GM12878 (cell line): Measurements from ENCODE around the gene TATDN2. TPM values are rescaled to one million over a fixed set of nuclear protein-coding genes. Genes with fewer than 3 reads are reported as not detected.

ENCODE experiments used
- ATAC-seq: fragments of 200-7000 bp; cut with Tn5 transposase; 3 replicates; pipeline ENCODE4 v1.9.1; 2020; ENCODE audit warnings: mild to moderate bottlenecking, moderate library complexity
- BruUV-seq: library from RNA; stranded (reverse); fragments of 400-500 nt; replicated peaks from 2 replicates; lab custom pipeline; 2021; lab: Mats Ljungman, UMichigan
- CTCF ChIA-PET: fragments of 300-600 bp; sonication (Branson Sonifier 250); formaldehyde crosslinking; extraction: SDS; loops from one replicate; lab custom pipeline; 2021; ENCODE audit warnings: inconsistent platforms; lab: Yijun Ruan, JAX
- POLR2A ChIA-PET: fragments of 350-600 bp; formaldehyde crosslinking; extraction: SDS; loops from one replicate; lab custom pipeline; 2021; ENCODE audit warnings: inconsistent platforms; lab: Charles Lee
- RAD21 ChIA-PET: fragments of 300-600 bp; sonication (Branson Sonifier 250); formaldehyde crosslinking; loops from one replicate; lab custom pipeline; 2023; ENCODE audit warnings: antibody characterized with exemption; ENCODE audit not compliant: unreplicated experiment; lab: Charles Lee
- SMC1A ChIA-PET: fragments of 300-600 bp; sonication (Branson Sonifier 250); formaldehyde crosslinking; loops from one replicate; lab custom pipeline; 2023; ENCODE audit not compliant: unreplicated experiment, uncharacterized antibody; lab: Charles Lee
- DNase-seq: peaks from one replicate; pipeline ENCODE4 v3.0.0-alpha.2; 2011; ENCODE audit warnings: low read depth, low spot score
- FAIRE-seq: peaks from 3 replicates; lab custom pipeline; 2011; peaks lifted over from hg19 to GRCh38; lab: Jason Lieb, UNC
- H2AFZ ChIP-seq: 2 replicates; pipeline ENCODE4 v1.6.0; 2011; ENCODE audit warnings: low read depth, low read length, control low read depth; ENCODE audit not compliant: control insufficient read depth
- H3K27ac ChIP-seq: 2 replicates; pipeline ENCODE4 v1.5.1; 2011; ENCODE audit warnings: control low read depth; ENCODE audit not compliant: control insufficient read depth, insufficient read depth
- H3K27me3 ChIP-seq, 2 experiments: replicated peaks in 1 of 2; 2 replicates each; pipeline versions ENCODE4 v1.6.0 to v1.6.1; 2011; ENCODE audit warnings: low read length in 1 of 2; ENCODE audit not compliant: control insufficient read depth in 2 of 2, insufficient read depth in 2 of 2
- H3K36me3 ChIP-seq, 2 experiments: 2 replicates each; pipeline ENCODE4 v1.5.1; 2011; ENCODE audit warnings: low read length in 1 of 2; ENCODE audit not compliant: control insufficient read depth in 2 of 2, insufficient read depth in 2 of 2
- H3K4me1 ChIP-seq: 2 replicates; pipeline ENCODE4 v1.6.1; 2011; ENCODE audit warnings: mild to moderate bottlenecking, low read length, moderate library complexity, mixed read lengths; ENCODE audit not compliant: control insufficient read depth, insufficient read depth
- H3K4me2 ChIP-seq: 2 replicates; pipeline ENCODE4 v1.6.0; 2011; ENCODE audit warnings: control low read depth; ENCODE audit not compliant: control insufficient read depth, insufficient read depth
- H3K4me3 ChIP-seq: fragments of 200-600 bp; sonication (generic); 2 replicates; pipeline ENCODE4 v1.5.1; 2016
- H3K79me2 ChIP-seq: 2 replicates; pipeline ENCODE4 v1.6.0; 2011; ENCODE audit warnings: low read length; ENCODE audit not compliant: control insufficient read depth, insufficient read depth
- H3K9ac ChIP-seq: 2 replicates; pipeline ENCODE4 v1.8.0; 2011; ENCODE audit warnings: low read length, control low read depth, mixed read lengths; ENCODE audit not compliant: control insufficient read depth, insufficient read depth
- H3K9me3 ChIP-seq: replicated peaks from 3 replicates; pipeline ENCODE4 v1.5.1; 2011; ENCODE audit warnings: mild to moderate bottlenecking, low read length; ENCODE audit not compliant: control insufficient read depth, insufficient read depth
- H4K20me1 ChIP-seq: 2 replicates; pipeline ENCODE4 v1.6.0; 2011; ENCODE audit not compliant: control insufficient read depth, insufficient read depth
- CBX3 ChIP-seq: fragments of 200-600 bp; sonication (generic); IDR thresholded peaks from 2 replicates; pipeline ENCODE4 v1.6.1; 2016; ENCODE audit warnings: low read depth, borderline replicate concordance
- FOXK2 ChIP-seq: fragments of 450-650 bp; IDR thresholded peaks from 2 replicates; pipeline ENCODE4 v1.6.1; 2017; ENCODE audit warnings: mild to moderate bottlenecking, moderate library complexity
- HDGF ChIP-seq: fragments of 450-650 bp; IDR thresholded peaks from 2 replicates; pipeline ENCODE4 v1.6.1; 2016; ENCODE audit warnings: antibody characterized with exemption
- JUND ChIP-seq: IDR thresholded peaks from 2 replicates; pipeline ENCODE4 v1.6.1; 2012; ENCODE audit warnings: low read depth, mild to moderate bottlenecking, low read length, improper control_type of control experiment, moderate library complexity
- MYB ChIP-seq: fragments of 150-350 bp; IDR thresholded peaks from 2 replicates; pipeline ENCODE4 v1.6.1; 2014; ENCODE audit warnings: mild to moderate bottlenecking, low read depth, low read length, borderline replicate concordance
- MYC ChIP-seq: IDR thresholded peaks from 2 replicates; pipeline ENCODE4 v1.6.1; 2011; ENCODE audit warnings: mild to moderate bottlenecking, low read length, moderate library complexity, inconsistent platforms; ENCODE audit not compliant: insufficient read depth, insufficient replicate concordance, insufficient read length, severe bottlenecking
- NFYA ChIP-seq: IDR thresholded peaks from 2 replicates; pipeline ENCODE4 v1.6.1; 2011; ENCODE audit warnings: low read depth, mild to moderate bottlenecking, low read length, improper control_type of control experiment, borderline replicate concordance
- PAX8 ChIP-seq: fragments of 450-650 bp; IDR thresholded peaks from 2 replicates; pipeline ENCODE4 v1.6.1; 2017; ENCODE audit warnings: mild to moderate bottlenecking, moderate library complexity
- PKNOX1 ChIP-seq: fragments of 450-650 bp; IDR thresholded peaks from 2 replicates; pipeline ENCODE4 v1.6.1; 2016; ENCODE audit warnings: mild to moderate bottlenecking
- SIX5 ChIP-seq: IDR thresholded peaks from 2 replicates; pipeline ENCODE4 v1.6.1; 2011; ENCODE audit warnings: mild to moderate bottlenecking, low read depth, low read length, moderate library complexity; ENCODE audit not compliant: severe bottlenecking
- SMAD1 ChIP-seq: fragments of 450-650 bp; IDR thresholded peaks from 2 replicates; pipeline ENCODE4 v1.6.1; 2018; ENCODE audit warnings: mild to moderate bottlenecking, low read depth; ENCODE audit not compliant: partially characterized antibody
- TCF12 ChIP-seq: IDR thresholded peaks from 2 replicates; pipeline ENCODE4 v1.6.1; 2011; ENCODE audit warnings: low read depth, mild to moderate bottlenecking, low read length
- ZBTB40 ChIP-seq: fragments of 450-650 bp; IDR thresholded peaks from 2 replicates; pipeline ENCODE4 v1.6.1; 2016; ENCODE audit warnings: mild to moderate bottlenecking, moderate library complexity, borderline replicate concordance
- WGBS: methylation state at CpG from one replicate; pipeline ENCODE4 v1.1.6; 2016; ENCODE audit warnings: low lambda C conversion rate; ENCODE audit not compliant: insufficient replicate concordance, insufficient coverage; ENCODE audit errors: missing lambda C conversion rate; 5-methylcytosine and 5-hydroxymethylcytosine counted together
- in situ Hi-C: fragments of 300-500 bp; cut with MboI; formaldehyde crosslinking; loops from 9 replicates; pipeline ENCODE4 v1.14.3; 2018; ENCODE audit warnings: mixed read lengths
- intact Hi-C: fragments of 100-400 bp; cut with micrococcal nuclease; formaldehyde crosslinking; loops from one replicate; pipeline ENCODE4 v1.14.2; 2022; ENCODE audit not compliant: unreplicated experiment
- polyA plus RNA-seq, 11 experiments: library from polyadenylated mRNA; depleted of rRNA in 4 of 11; unstranded in 6 of 11; stranded (reverse) in 5 of 11; fragments of >200 nt; fragmentation: Nextera tagmentation in 4 of 11; fragmentation: Illumina TruSeq in 1 of 11; extraction: Ambion mirVana in 4 of 11; extraction: Trizol in 1 of 11; gene quantifications; 1 replicate in 1 of 11; 2 replicates in 10 of 11; pipeline versions ENCODE4 v1.2.1 to v1.2.3, GENCODE V29; 2011 to 2016; ENCODE audit warnings: inconsistent platforms in 2 of 11, missing spikeins in 2 of 11, low read depth in 1 of 11
- total RNA-seq, 4 experiments: library from RNA; depleted of rRNA in 3 of 4; stranded (reverse); fragments of >200 nt in 3 of 4; fragmentation: Illumina TruSeq in 1 of 4; extraction: Trizol in 1 of 4; gene quantifications; 2 replicates each; pipeline versions ENCODE4 v1.2.1 to v1.2.3, GENCODE V29; 2013 to 2021

Gene TATDN2
- total and polyA plus RNA-seq, 10 of the 15 experiments (the other 5 are each of a cell fraction or from before 2014, with no cell fraction given): 4.2 to 36.5 (median 15.8) TPM

- FAIRE-seq (no peak), DNase-seq (no peak), ATAC-seq (no peak)
- Histone ChIP-seq H3K36me3 (no peaks in the 10 kb centered on the region), H3K27ac (no peak overlapping the region), H3K4me1 (peaks cover 5% of the 10 kb centered on the region; the same call in 1 of the 2 replicates), H2AFZ (no peak overlapping the region), H3K79me2 (no peaks in the 10 kb centered on the region), H4K20me1 (no peaks in the 10 kb centered on the region), H3K4me2 (no peak overlapping the region), H3K4me3 (no peak overlapping the region), H3K27me3 (peaks cover 3 to 11% of the 10 kb centered on the region in 2 experiments; a peak in 3 of 4 replicates), H3K9ac (no peak overlapping the region), H3K9me3 (no peaks in the 10 kb centered on the region)
- POLR2A ChIA-PET: no interaction called here
- in situ Hi-C loops: no loop called here
- RAD21 ChIA-PET: no interaction called here
- CTCF ChIA-PET: interaction anchor here (1.4 kb wide), 1 partner anchor 7 kb away, joined by 3 read pairs; no protein-coding TSS in a partner anchor
- TF ChIP-seq CBX3: no peak
- TF ChIP-seq MYB: no peak
- TF ChIP-seq HDGF: no peak
- TF ChIP-seq JUND: no peak
- no peak for TF ChIP-seq NFYA
- no peak for TF ChIP-seq TCF12
- 34% methylated on average over 14 of the region's 14 CpGs for WGBS
- intact Hi-C loops: loop anchor here (10.0 kb wide), 1 partner anchor 395 kb away; the partner anchor contains the start of gene CRELD1
- BruUV-seq: no TSS peak
- SMC1A ChIA-PET: no interaction called here
These were observed 81.3 kb downstream of the TATDN2 start for GRCh38 chr3:10329495-10330015.

- ChIA-PET POLR2A (interaction anchor here (0.6 kb wide), 1 partner anchor 350 kb away, joined by 4 read pairs; no protein-coding TSS in a partner anchor), SMC1A (no interaction called here), CTCF (interaction anchor here (0.7 to 1.8 kb wide), 3 partner anchors 8 to 88 kb away, joined by 3 to 5 read pairs (median 3); no protein-coding TSS in a partner anchor), RAD21 (no interaction called here)
- no peak for DNase-seq
- intact Hi-C loops (no loop called here), in situ Hi-C loops (no loop called here)
- no peak for FAIRE-seq
- BruUV-seq: no TSS peak
- no peak overlapping the region for H2AFZ ChIP-seq
- no peaks in the 10 kb centered on the region for H3K79me2 ChIP-seq
- no peak overlapping the region for H3K9ac ChIP-seq
- H3K4me1 ChIP-seq: peaks cover 5% of the 10 kb centered on the region; the same call in 1 of the 2 replicates
- 10% methylated on average over 12 of the region's 12 CpGs for WGBS
- H3K9me3 ChIP-seq: no peaks in the 10 kb centered on the region
- H3K36me3 ChIP-seq: no peaks in the 10 kb centered on the region
- no peak overlapping the region for H3K27ac ChIP-seq
- no peak for ATAC-seq
- H3K4me3 ChIP-seq: no peak overlapping the region
- H3K4me2 ChIP-seq: no peak overlapping the region
- no peaks in the 10 kb centered on the region for H4K20me1 ChIP-seq
- peaks cover 3 to 11% of the 10 kb centered on the region in 2 experiments; a peak in 3 of 4 replicates for H3K27me3 ChIP-seq
- TF ChIP-seq FOXK2 (no peak), PAX8 (no peak), ZBTB40 (no peak), SMAD1 (no peak), PKNOX1 (no peak), MYC (no peak), SIX5 (no peak)
These were observed 82.1 kb downstream of the TATDN2 start for GRCh38 chr3:10330319-10330718.
